Hematopoietic multipotent progenitor cell (in vitro differentiated cells): Measurements from ENCODE around the gene NIPSNAP2. TPM values are rescaled to one million over a fixed set of nuclear protein-coding genes. Genes with fewer than 3 reads are reported as not detected.
"Not testable (repeated sequence)": the region's sequence is repeated elsewhere in the genome, so short reads cannot be mapped to it uniquely, and the experiment has no call there.

ENCODE experiments used
- DNase-seq, 3 donors: peaks; one replicate each; pipeline ENCODE4 v3.0.0-alpha.2; 2011 to 2015; ENCODE audit warnings: low read depth in 2 of 3, low spot score in 2 of 3
- total RNA-seq: library from RNA; depleted of rRNA; stranded (reverse); fragments of >200 nt; gene quantifications from one replicate; pipeline ENCODE4 v1.2.3, GENCODE V29; 2012

NIPSNAP2 gene
- total RNA-seq, 1 donor, result 21.3 TPM

- no peak for DNase-seq
These were observed 9.4 kb downstream of the NIPSNAP2 start for GRCh38 chr7:55973747-55974250.

GRCh38 chr7:55975988-55976633 lies 11.7 kb downstream of the NIPSNAP2 start:
- no peak for DNase-seq

- DNase-seq, result no peak
These were observed 13.4 kb downstream of the NIPSNAP2 start for GRCh38 chr7:55977831-55978230.

GRCh38 chr7:55980266-55980665 lies 15.9 kb downstream of the NIPSNAP2 start:
- no peak for DNase-seq

- DNase-seq, result no peak
These were observed 19.2 kb downstream of the NIPSNAP2 start for GRCh38 chr7:55983537-55983936.

GRCh38 chr7:55992346-55992745 lies 28.0 kb downstream of the NIPSNAP2 start:
- DNase-seq, result no peak

GRCh38 chr7:55996856-55997500 lies 32.6 kb downstream of the NIPSNAP2 start:
- DNase-seq, result no peak

- no peak for DNase-seq
These were observed 39.4 kb downstream of the NIPSNAP2 start for GRCh38 chr7:56003749-56004148.

- DNase-seq, result no peak
These were observed 42.8 kb downstream of the NIPSNAP2 start for GRCh38 chr7:56007167-56007652.

- no peak for DNase-seq
These were observed 43.5 kb downstream of the NIPSNAP2 start for GRCh38 chr7:56007891-56008290.

GRCh38 chr7:56009695-56010094 lies 45.3 kb downstream of the NIPSNAP2 start:
- DNase-seq, result no peak

- not testable (repeated sequence) for DNase-seq
These were observed 52.6 kb downstream of the NIPSNAP2 start for GRCh38 chr7:56017015-56017414.

GRCh38 chr7:56019501-56019900 lies 55.1 kb downstream of the NIPSNAP2 start:
- no peak for DNase-seq

- no peak for DNase-seq
These were observed 59.1 kb downstream of the NIPSNAP2 start for GRCh38 chr7:56023500-56023899.

GRCh38 chr7:56026538-56026937 lies 62.2 kb downstream of the NIPSNAP2 start:
- DNase-seq, result no peak

GRCh38 chr7:56028942-56029630 lies 64.7 kb downstream of the NIPSNAP2 start:
- no peak for DNase-seq

GRCh38 chr7:56030340-56030739 lies 66.0 kb downstream of the NIPSNAP2 start:
- DNase-seq, result no peak

GRCh38 chr7:56031556-56031955 lies 67.2 kb downstream of the NIPSNAP2 start:
- not testable (repeated sequence) for DNase-seq

- DNase-seq, result not testable (repeated sequence)
These were observed 68.2 kb downstream of the NIPSNAP2 start for GRCh38 chr7:56032578-56032977.

- DNase-seq, result peak; percentile 31 to 79 (median 77)
These were observed 69.5 kb downstream of the NIPSNAP2 start for GRCh38 chr7:56033671-56034432.

GRCh38 chr7:56040730-56041129 lies 76.3 kb downstream of the NIPSNAP2 start:
- no peak for DNase-seq
